DOHH2 (cell line): Measurements from ENCODE around the gene FRMD8.

Source experiments
- CTCF ChIP-seq: fragments of 200-600 bp; sonication (generic); IDR thresholded peaks from one replicate; pipeline ENCODE4 v1.5.1; 2014; ENCODE audit warnings: antibody characterized with exemption, mild to moderate bottlenecking, low read depth, low read length; ENCODE audit not compliant: poor library complexity, severe bottlenecking
- EZH2phosphoT487 ChIP-seq: fragments of 200-600 bp; sonication (generic); IDR thresholded peaks from 2 replicates; pipeline ENCODE4 v1.6.1; 2017; ENCODE audit warnings: borderline replicate concordance, mild to moderate bottlenecking, antibody characterized with exemption, low read length, moderate library complexity, mixed read lengths

- TF ChIP-seq CTCF (no peak), EZH2phosphoT487 (no peak)
These were observed 44.2 kb downstream of the FRMD8 start for GRCh38 chr11:65430406-65431217.
